Measurements from ENCODE around the gene FOXF1. TPM values are rescaled to one million over a fixed set of nuclear protein-coding genes. Genes with fewer than 3 reads are reported as not detected.

Gene FOXF1
- total and polyA plus RNA-seq, 9 of the 15 experiments (the other 6 are each of a cell fraction or from before 2014, with no cell fraction given): 0.04 TPM; not detected in 8

- intact Hi-C loops (cut with micrococcal nuclease) (no loop called here), in situ Hi-C loops (cut with MboI) (no loop called here)
- H3K36me3 ChIP-seq (ENCODE audit: control insufficient read depth, insufficient read depth, low read length): no peaks in the 10 kb centered on the region
- H3K4me3 ChIP-seq: no peak overlapping the region
- peaks cover 0 to 6% of the 10 kb centered on the region in 2 experiments; a peak in 1 of 5 replicates for H3K4me1 ChIP-seq (replicated peaks in 1 of 2; ENCODE audit: control insufficient read depth in 2 of 2, insufficient read depth in 2 of 2, low read length in 2 of 2)
- FAIRE-seq (no peak), ATAC-seq (no peak), DNase-seq (ENCODE audit: extremely low read depth in 1 of 4, low spot score in 3 of 4) (no peak)
- H2AFZ ChIP-seq (ENCODE audit: low read depth, low read length): no peak overlapping the region
- BruUV-seq (replicated peaks): no TSS peak
- H3K27ac ChIP-seq (ENCODE audit: extremely low read depth, low read depth, low read length): no peak overlapping the region
- 74% methylated on average over 21 of the region's 49 CpGs for WGBS (ENCODE audit: insufficient coverage, low coverage, missing lambda C conversion rate)
- H3K9ac ChIP-seq (ENCODE audit: insufficient read depth in 1 of 2, low read depth in 2 of 2, low read length in 2 of 2): peak overlapping the region in 1 of 2 experiments; percentile 45; a peak in 1 of 4 replicates
- CTCF ChIA-PET (ENCODE audit: low intra/inter-chr PET ratio): no interaction called here
- H3K79me2 ChIP-seq (ENCODE audit: control insufficient read depth, insufficient read depth, low read length): no peaks in the 10 kb centered on the region
- H3K9me3 ChIP-seq (replicated peaks; ENCODE audit: control insufficient read depth, insufficient read depth, low read depth, low read length): no peaks in the 10 kb centered on the region
- peaks cover 3% of the 10 kb centered on the region for H3K9me1 ChIP-seq (ENCODE audit: control insufficient read depth, insufficient read depth, low read length)
- peaks cover 0 to 3% of the 10 kb centered on the region in 2 experiments; a peak in 1 of 5 replicates for H3K27me3 ChIP-seq (ENCODE audit: control insufficient read depth in 2 of 2, insufficient read depth in 2 of 2, low read length in 2 of 2)
- POLR2A ChIA-PET: interaction anchor here (0.9 to 1.0 kb wide), 2 partner anchors 10 to 21 kb away, joined by 3 read pairs; no protein-coding TSS in a partner anchor
- H4K20me1 ChIP-seq (replicated peaks; ENCODE audit: control insufficient read depth, insufficient read depth, low read length): no peaks in the 10 kb centered on the region
- no peak overlapping the region for H3K4me2 ChIP-seq (ENCODE audit: insufficient read depth, low read length)
- no peak for TF ChIP-seq KLF1 (tag; IDR thresholded peaks at IDR 0.05)
- TF ChIP-seq CHCHD3 (CRISPR knock-in tag; IDR thresholded peaks at IDR 0.05): no peak
These were observed 21.6 kb downstream of the FOXF1 start for GRCh38 chr16:86531641-86532525.

DNA sequence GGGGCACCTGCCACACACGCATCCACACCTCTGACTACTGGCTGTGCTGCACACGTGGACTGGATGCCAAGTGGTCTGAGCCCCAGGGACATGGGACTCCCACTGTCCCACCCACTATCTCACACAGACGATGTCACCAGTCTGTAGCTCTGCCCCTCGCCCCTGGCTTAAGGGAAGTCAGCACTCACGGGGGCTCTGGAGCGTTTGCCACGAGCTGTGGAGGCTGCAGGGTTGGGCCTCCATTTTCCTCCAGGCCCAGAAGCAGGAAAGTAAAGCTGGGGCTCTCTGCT is 22.1 kb downstream of the FOXF1 start:
- Histone ChIP-seq H3K9me1 (ENCODE audit: control insufficient read depth, insufficient read depth, low read length) (peaks cover 3% of the 10 kb centered on the region), H3K4me2 (ENCODE audit: insufficient read depth, low read length) (no peak overlapping the region), H4K20me1 (replicated peaks; ENCODE audit: control insufficient read depth, insufficient read depth, low read length) (no peaks in the 10 kb centered on the region), H3K36me3 (ENCODE audit: control insufficient read depth, insufficient read depth, low read length) (no peaks in the 10 kb centered on the region), H3K27ac (ENCODE audit: extremely low read depth, low read depth, low read length) (no peak overlapping the region), H3K79me2 (ENCODE audit: control insufficient read depth, insufficient read depth, low read length) (no peaks in the 10 kb centered on the region), H3K9ac (ENCODE audit: insufficient read depth in 1 of 2, low read depth in 2 of 2, low read length in 2 of 2) (no peak overlapping the region; a peak in 1 of 4 replicates), H3K4me1 (replicated peaks in 1 of 2; ENCODE audit: control insufficient read depth in 2 of 2, insufficient read depth in 2 of 2, low read length in 2 of 2) (peaks cover 0 to 6% of the 10 kb centered on the region in 2 experiments; a peak in 1 of 5 replicates), H2AFZ (ENCODE audit: low read depth, low read length) (no peak overlapping the region), H3K9me3 (replicated peaks; ENCODE audit: control insufficient read depth, insufficient read depth, low read depth, low read length) (no peaks in the 10 kb centered on the region), H3K4me3 (no peak overlapping the region), H3K27me3 (ENCODE audit: control insufficient read depth in 2 of 2, insufficient read depth in 2 of 2, low read length in 2 of 2) (peaks cover 0 to under 1% of the 10 kb centered on the region in 2 experiments; a peak in 1 of 5 replicates)
- ATAC-seq (no peak), FAIRE-seq (no peak), DNase-seq (ENCODE audit: extremely low read depth in 1 of 4, low spot score in 3 of 4) (no peak)
- intact Hi-C loops (cut with micrococcal nuclease): no loop called here
- BruUV-seq (replicated peaks): no TSS peak
- in situ Hi-C loops (cut with MboI): no loop called here
- CTCF ChIA-PET (ENCODE audit: low intra/inter-chr PET ratio): no interaction called here
- 74% methylated on average over 7 of the region's 7 CpGs for WGBS (ENCODE audit: insufficient coverage, low coverage, missing lambda C conversion rate)
- POLR2A ChIA-PET: interaction anchor here (0.8 kb wide), 1 partner anchor 21 kb away, joined by 3 read pairs; no protein-coding TSS in a partner anchor
- TF ChIP-seq SNRNP70 (optimal IDR thresholded peaks at IDR 0.05; ENCODE audit: low read depth, low read length) (no peak), MAFK (IDR thresholded peaks at IDR 0.05; ENCODE audit: low read length) (no peak), ZBTB12 (CRISPR knock-in tag; IDR thresholded peaks at IDR 0.05) (no peak), NRF1 (conservative IDR thresholded peaks at IDR 0.05 in 1 of 2, IDR thresholded peaks at IDR 0.05 in 1 of 2) (no peak)
- TF ChIP-seq, protein P1, sequence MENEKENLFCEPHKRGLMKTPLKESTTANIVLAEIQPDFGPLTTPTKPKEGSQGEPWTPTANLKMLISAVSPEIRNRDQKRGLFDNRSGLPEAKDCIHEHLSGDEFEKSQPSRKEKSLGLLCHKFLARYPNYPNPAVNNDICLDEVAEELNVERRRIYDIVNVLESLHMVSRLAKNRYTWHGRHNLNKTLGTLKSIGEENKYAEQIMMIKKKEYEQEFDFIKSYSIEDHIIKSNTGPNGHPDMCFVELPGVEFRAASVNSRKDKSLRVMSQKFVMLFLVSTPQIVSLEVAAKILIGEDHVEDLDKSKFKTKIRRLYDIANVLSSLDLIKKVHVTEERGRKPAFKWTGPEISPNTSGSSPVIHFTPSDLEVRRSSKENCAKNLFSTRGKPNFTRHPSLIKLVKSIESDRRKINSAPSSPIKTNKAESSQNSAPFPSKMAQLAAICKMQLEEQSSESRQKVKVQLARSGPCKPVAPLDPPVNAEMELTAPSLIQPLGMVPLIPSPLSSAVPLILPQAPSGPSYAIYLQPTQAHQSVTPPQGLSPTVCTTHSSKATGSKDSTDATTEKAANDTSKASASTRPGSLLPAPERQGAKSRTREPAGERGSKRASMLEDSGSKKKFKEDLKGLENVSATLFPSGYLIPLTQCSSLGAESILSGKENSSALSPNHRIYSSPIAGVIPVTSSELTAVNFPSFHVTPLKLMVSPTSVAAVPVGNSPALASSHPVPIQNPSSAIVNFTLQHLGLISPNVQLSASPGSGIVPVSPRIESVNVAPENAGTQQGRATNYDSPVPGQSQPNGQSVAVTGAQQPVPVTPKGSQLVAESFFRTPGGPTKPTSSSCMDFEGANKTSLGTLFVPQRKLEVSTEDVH (IDR thresholded peaks at IDR 0.05; ENCODE audit: low read depth, partially characterized antibody): no peak

All from K562 (cell line).